Adrenal gland (tissue), 12 donors: Measurements from ENCODE around the gene RCN2. TPM values are rescaled to one million over a fixed set of nuclear protein-coding genes. Genes with fewer than 3 reads are reported as not detected.

Experiments used
- DNase-seq, 7 donors: peaks; one replicate each; pipeline ENCODE4 v3.0.0-alpha.2; 2019 to 2020
- H3K27ac ChIP-seq, 5 donors: fragments of 200-600 bp; sonication (generic) in 4 of 5; 1 replicate in 3 of 5; 2 replicates in 2 of 5; pipeline versions ENCODE4 v1.5.1 to v1.8.0; 2016 to 2020; ENCODE audit warnings: mild to moderate bottlenecking in 1 of 5
- H3K27me3 ChIP-seq: fragments of 200-600 bp; 2 replicates; pipeline ENCODE4 v1.8.0; 2021
- H3K36me3 ChIP-seq, 2 donors: fragments of 200-600 bp; replicated peaks in 1 of 2; 1 replicate in 1 of 2; 2 replicates in 1 of 2; pipeline versions ENCODE4 v1.5.1 to v1.8.0; 2018 to 2022
- H3K4me1 ChIP-seq, 2 donors: fragments of 200-600 bp; replicated peaks in 1 of 2; 1 replicate in 1 of 2; 2 replicates in 1 of 2; pipeline versions ENCODE4 v1.5.1 to v1.8.0; 2018 to 2021
- H3K4me3 ChIP-seq, 4 donors: fragments of 200-600 bp; sonication (generic) in 3 of 4; one replicate each; pipeline ENCODE4 v1.5.1; 2016 to 2018
- H3K9me3 ChIP-seq, 3 donors: fragments of 200-600 bp; sonication (generic) in 1 of 3; replicated peaks in 1 of 3; 1 replicate in 2 of 3; 2 replicates in 1 of 3; pipeline versions ENCODE4 v1.5.1 to v1.8.0; 2016 to 2021
- POLR2A ChIP-seq, 2 donors: fragments of 450-650 bp; IDR thresholded peaks; one replicate each; pipeline ENCODE4 v1.6.1; 2017; ENCODE audit warnings: antibody characterized with exemption in 2 of 2, mild to moderate bottlenecking in 2 of 2, moderate library complexity in 1 of 2
- WGBS, 4 donors: extraction: QIAGEN DNeasy Blood & Tissue Kit in 2 of 4; methylation state at CpG; one replicate each; pipeline versions ENCODE4 v1.1.5 to v1.1.7; 2013 to 2017; 5-methylcytosine and 5-hydroxymethylcytosine counted together
- intact Hi-C, 2 donors: fragments of 100-400 bp; cut with DNase I; formaldehyde crosslinking; loops; one replicate each; pipeline versions ENCODE4 v1.14.1 to v1.15.0; 2022 to 2023
- polyA plus RNA-seq, 3 donors: library from polyadenylated mRNA; stranded (reverse); fragments of 200-250 nt in 2 of 3; fragments of 350-450 nt in 1 of 3; fragmentation: Illumina TruSeq in 1 of 3; extraction: RNeasy Lipid Tissue Mini Kit (QIAGEN cat#74804) in 1 of 3; gene quantifications; one replicate each; pipeline ENCODE4 v1.2.3, GENCODE V29; 2013 to 2014
- total RNA-seq, 9 donors: library from RNA; depleted of rRNA in 4 of 9; stranded (reverse); fragments of >200 nt in 4 of 9; fragments of 120-200 nt in 1 of 9; fragmentation: NEBNext Ultra II Directional in 1 of 9; extraction: Animal tissue kit (Norgen Biotek cat#: 25700) in 1 of 9; gene quantifications; one replicate each; pipeline versions ENCODE4 v1.1.0 to v1.2.4, GENCODE V29; 2013 to 2023
- TF ChIP-seq, protein P1 (sequence below), 6 experiments: fragments of 450-650 bp in 4 of 6; fragments of 200-600 bp in 2 of 6; sonication (generic) in 1 of 6; IDR thresholded peaks; 1 replicate in 5 of 6; 2 replicates in 1 of 6; pipeline versions ENCODE4 v1.5.1 to v1.8.0; 2016 to 2021; ENCODE audit warnings: antibody characterized with exemption in 6 of 6, mild to moderate bottlenecking in 2 of 6, moderate library complexity in 1 of 6
- donor health status: healthy with polysubstance abuse.
- donor health status: Bipolar disorder and iron deficiency.
- donor health status: DM: yes; HTN: yes; CAD: no.
- donor health status: DM: no; HTN: no; CAD: no.
- donor health status: DM: no; HTN: no; CAD: no.
- donor health status: DM: yes; HTN: yes; CAD: no.

The RCN2 gene
- total and polyA plus RNA-seq, 12 donors: 9.7 to 58.6 (median 30.5) TPM

DNA sequence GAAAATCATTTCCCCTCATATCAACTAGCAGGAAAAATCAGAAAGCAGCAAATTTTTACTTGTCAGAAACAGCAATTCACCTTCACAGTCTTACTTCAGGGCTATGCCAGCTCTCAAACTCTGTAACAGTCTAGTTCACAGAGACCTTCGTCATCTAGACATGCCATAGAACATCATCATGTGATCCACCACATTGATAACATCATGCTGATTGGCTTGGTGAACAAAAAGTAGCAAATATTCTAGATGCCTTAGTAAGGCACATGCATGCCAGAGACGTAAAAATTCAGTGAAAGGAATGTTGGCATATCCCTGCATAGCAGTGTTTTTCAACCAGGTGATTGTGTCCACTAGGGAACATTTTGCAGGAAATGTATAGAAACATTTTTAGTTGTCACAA is 17.8 kb upstream of the RCN2 start:
- DNase-seq: no peak
- no peak for TF ChIP-seq POLR2A (IDR thresholded peaks at IDR 0.05)
- TF ChIP-seq, protein P1, sequence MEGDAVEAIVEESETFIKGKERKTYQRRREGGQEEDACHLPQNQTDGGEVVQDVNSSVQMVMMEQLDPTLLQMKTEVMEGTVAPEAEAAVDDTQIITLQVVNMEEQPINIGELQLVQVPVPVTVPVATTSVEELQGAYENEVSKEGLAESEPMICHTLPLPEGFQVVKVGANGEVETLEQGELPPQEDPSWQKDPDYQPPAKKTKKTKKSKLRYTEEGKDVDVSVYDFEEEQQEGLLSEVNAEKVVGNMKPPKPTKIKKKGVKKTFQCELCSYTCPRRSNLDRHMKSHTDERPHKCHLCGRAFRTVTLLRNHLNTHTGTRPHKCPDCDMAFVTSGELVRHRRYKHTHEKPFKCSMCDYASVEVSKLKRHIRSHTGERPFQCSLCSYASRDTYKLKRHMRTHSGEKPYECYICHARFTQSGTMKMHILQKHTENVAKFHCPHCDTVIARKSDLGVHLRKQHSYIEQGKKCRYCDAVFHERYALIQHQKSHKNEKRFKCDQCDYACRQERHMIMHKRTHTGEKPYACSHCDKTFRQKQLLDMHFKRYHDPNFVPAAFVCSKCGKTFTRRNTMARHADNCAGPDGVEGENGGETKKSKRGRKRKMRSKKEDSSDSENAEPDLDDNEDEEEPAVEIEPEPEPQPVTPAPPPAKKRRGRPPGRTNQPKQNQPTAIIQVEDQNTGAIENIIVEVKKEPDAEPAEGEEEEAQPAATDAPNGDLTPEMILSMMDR (IDR thresholded peaks at IDR 0.05): no peak
- WGBS, 4 donors: 70 to 80% (median 75%) methylated on average over 2 of the region's 2 CpGs
- intact Hi-C loops: no loop called here
- H3K4me3 ChIP-seq: no peak overlapping the region
- H3K27ac ChIP-seq: no peak overlapping the region
- H3K36me3 ChIP-seq: no peaks in the 10 kb centered on the region
- H3K27me3 ChIP-seq: no peaks in the 10 kb centered on the region
- no peaks in the 10 kb centered on the region for H3K4me1 ChIP-seq
- no peaks in the 10 kb centered on the region for H3K9me3 ChIP-seq

DNA sequence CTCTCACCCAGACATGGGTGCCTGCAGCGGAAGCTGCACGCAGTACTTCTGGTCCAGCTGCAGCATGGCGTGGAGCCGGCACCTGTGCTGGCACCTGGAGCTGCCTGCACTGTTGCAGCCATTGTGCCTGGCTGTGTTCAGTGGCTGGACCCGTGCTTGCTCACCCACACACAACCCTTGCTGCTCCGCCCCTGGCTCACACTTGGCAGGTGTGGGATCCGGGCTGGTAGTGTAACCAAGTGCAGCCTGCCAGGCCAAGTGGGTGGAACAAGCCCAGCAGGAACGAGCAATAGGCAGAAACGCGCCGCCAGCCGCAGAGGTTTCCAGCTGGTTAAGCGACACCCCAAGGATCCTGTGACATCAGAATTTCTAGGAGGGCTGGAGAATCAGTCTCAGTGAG is 15.2 kb upstream of the RCN2 start:
- Histone ChIP-seq H3K27me3 (no peaks in the 10 kb centered on the region), H3K4me1 (no peaks in the 10 kb centered on the region), H3K27ac (no peak overlapping the region), H3K9me3 (no peaks in the 10 kb centered on the region), H3K36me3 (no peaks in the 10 kb centered on the region), H3K4me3 (no peak overlapping the region)
- intact Hi-C loops: no loop called here
- WGBS, 4 donors: 91 to 100% (median 92%) methylated on average over 6 to 13 of the region's 13 CpGs; no CpG with 5 or more reads in 1 of the 4 donors
- no peak for DNase-seq
- TF ChIP-seq, protein P1 (IDR thresholded peaks at IDR 0.05): no peak
- no peak for TF ChIP-seq POLR2A (IDR thresholded peaks at IDR 0.05)

DNA sequence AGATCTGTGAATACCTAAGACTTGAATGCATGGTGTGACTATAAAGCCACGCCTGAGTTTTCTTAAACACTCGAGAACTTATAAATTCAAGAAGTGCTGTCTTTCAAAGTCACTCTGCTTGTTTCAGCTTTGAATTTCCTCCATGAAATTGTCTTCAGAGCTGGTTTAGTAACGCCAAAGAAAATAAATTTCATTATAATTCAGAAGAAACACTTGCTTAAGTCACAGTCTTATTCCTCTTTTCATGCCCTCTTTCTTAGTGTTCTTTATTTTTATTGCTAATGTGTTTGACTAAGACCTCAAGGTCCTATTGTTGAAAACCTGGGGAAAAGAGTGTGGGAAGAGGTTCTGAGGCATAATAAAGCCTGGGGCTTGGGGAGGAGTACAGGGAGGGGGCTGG is 3.3 kb upstream of the RCN2 start:
- Histone ChIP-seq H3K27ac (no peak overlapping the region), H3K4me1 (peaks cover 0 to 16% of the 10 kb centered on the region in 2 donors), H3K4me3 (no peak overlapping the region), H3K36me3 (no peaks in the 10 kb centered on the region), H3K9me3 (no peaks in the 10 kb centered on the region), H3K27me3 (no peaks in the 10 kb centered on the region)
- TF ChIP-seq, protein P1 (IDR thresholded peaks at IDR 0.05): no peak
- TF ChIP-seq POLR2A (IDR thresholded peaks at IDR 0.05): no peak
- WGBS, 4 donors: 69 to 83% (median 77%) methylated on average over 3 of the region's 3 CpGs
- no peak for DNase-seq
- intact Hi-C loops: no loop called here

DNA sequence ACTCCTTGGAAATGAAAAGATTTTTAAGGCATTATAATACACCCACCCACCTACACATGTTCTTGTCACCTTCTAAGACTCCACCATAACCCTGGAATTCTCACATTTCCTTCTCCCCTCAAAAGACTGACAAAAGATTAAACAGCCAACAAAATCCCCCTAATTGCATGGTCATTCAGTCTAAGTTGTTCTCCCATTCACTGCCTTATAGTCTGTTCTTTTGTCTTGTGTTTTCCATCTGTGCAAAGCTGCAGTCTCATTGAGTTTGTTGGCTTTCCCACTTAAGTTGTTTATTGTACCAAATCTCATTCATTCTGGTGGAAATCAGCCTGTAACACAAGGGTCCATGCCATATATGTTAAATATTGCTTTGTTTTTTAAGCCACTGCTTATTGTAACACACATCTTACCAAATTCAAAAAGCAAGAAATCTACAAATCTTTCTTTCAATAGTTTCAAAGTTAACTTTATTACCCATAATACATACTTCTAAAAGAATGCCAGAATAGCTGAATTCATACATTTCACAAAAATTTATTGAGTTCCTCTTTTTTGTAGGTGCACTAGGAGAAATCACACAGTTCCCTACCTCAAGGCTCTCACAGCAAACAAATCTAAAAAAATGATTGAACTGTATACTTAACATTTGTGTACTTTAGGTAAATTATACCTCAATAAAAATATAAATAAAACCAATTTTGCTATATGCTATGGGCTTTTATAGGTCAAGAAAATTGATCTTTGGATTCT is 2.4 kb upstream of the RCN2 start:
- DNase-seq: no peak
- H3K4me1 ChIP-seq: peaks cover 0 to 16% of the 10 kb centered on the region in 2 donors
- no peaks in the 10 kb centered on the region for H3K9me3 ChIP-seq
- TF ChIP-seq POLR2A (IDR thresholded peaks at IDR 0.05): no peak
- TF ChIP-seq, protein P1 (IDR thresholded peaks at IDR 0.05): no peak
- H3K27ac ChIP-seq: no peak overlapping the region
- peaks cover 0 to 3% of the 10 kb centered on the region in 2 donors for H3K36me3 ChIP-seq
- no peak overlapping the region for H3K4me3 ChIP-seq
- H3K27me3 ChIP-seq: no peaks in the 10 kb centered on the region
- intact Hi-C loops: no loop called here
